Fibroblast of villous mesenchyme (primary cell): ENCODE results near the gene DLGAP1. TPM values are rescaled to one million over a fixed set of nuclear protein-coding genes. Genes with fewer than 3 reads are reported as not detected.

Experiments
- DNase-seq: peaks from one replicate; pipeline ENCODE4 v3.0.0-alpha.2; 2010; ENCODE audit warnings: low read depth
- H3K4me3 ChIP-seq: 2 replicates; pipeline ENCODE4 v1.5.1; 2011; ENCODE audit warnings: low read depth, mild to moderate bottlenecking, low read length
- CTCF ChIP-seq: IDR thresholded peaks from 2 replicates; pipeline ENCODE4 v1.5.1; 2012; ENCODE audit warnings: low read depth, mild to moderate bottlenecking, low read length; ENCODE audit not compliant: insufficient read depth
- total RNA-seq: library from RNA; depleted of rRNA; stranded (reverse); fragments of >200 nt; gene quantifications from 2 replicates; pipeline ENCODE4 v1.2.3, GENCODE V29; 2012

The DLGAP1 gene
- total RNA-seq, 1 donor: 0.86 TPM

GRCh38 chr18:4130734-4131719 lies 324.1 kb downstream of the DLGAP1 start:
- DNase-seq: no peak
- no peak for TF ChIP-seq CTCF
- no peak overlapping the region for H3K4me3 ChIP-seq

GRCh38 chr18:4126939-4127338 lies 328.2 kb downstream of the DLGAP1 start:
- no peak for DNase-seq
- TF ChIP-seq CTCF: no peak
- H3K4me3 ChIP-seq: no peak overlapping the region

GRCh38 chr18:4125627-4126230 lies 329.4 kb downstream of the DLGAP1 start:
- no peak overlapping the region for H3K4me3 ChIP-seq
- no peak for TF ChIP-seq CTCF
- DNase-seq: no peak

- TF ChIP-seq CTCF: no peak
- no peak overlapping the region for H3K4me3 ChIP-seq
- no peak for DNase-seq
Measured at GRCh38 chr18:4125224-4125623, 329.9 kb downstream of the DLGAP1 start.

GRCh38 chr18:4119813-4120212 lies 335.3 kb downstream of the DLGAP1 start:
- no peak for TF ChIP-seq CTCF
- no peak for DNase-seq
- H3K4me3 ChIP-seq: no peak overlapping the region

- DNase-seq: no peak
- no peak for TF ChIP-seq CTCF
- H3K4me3 ChIP-seq: no peak overlapping the region
Measured at GRCh38 chr18:4119127-4119648, 335.9 kb downstream of the DLGAP1 start.
